Midbrain (tissue), 1 donor: Measurements from ENCODE around the gene ANTXR2.
"Not testable (repeated sequence)": the region's sequence is repeated elsewhere in the genome, so short reads cannot be mapped to it uniquely, and the experiment has no call there.

Experiments used
- DNase-seq: peaks from one replicate; lab custom pipeline; 2025; lab: John Stamatoyannopoulos, UW

The ANTXR2 gene

DNA sequence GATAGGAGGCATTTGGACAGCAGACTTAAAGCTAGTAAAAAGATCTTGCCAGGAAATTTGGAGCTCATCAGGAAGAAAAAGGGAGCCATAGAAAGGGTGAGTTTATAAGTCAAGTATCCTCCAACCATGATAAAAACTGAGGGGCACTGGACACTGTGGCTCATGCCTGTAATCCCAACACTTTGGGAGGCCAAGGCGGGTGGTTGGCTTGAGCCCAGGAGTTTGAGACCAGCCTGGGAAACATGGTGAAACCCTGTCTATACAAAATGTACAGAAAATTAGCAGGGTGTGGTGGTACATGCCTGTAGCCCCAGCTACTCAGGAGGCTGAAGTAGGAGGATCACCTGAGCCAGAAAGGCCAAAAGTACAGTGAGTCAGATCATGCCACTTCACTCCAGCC, 48.7 kb downstream of the ANTXR2 start:
- no peak for DNase-seq

DNA sequence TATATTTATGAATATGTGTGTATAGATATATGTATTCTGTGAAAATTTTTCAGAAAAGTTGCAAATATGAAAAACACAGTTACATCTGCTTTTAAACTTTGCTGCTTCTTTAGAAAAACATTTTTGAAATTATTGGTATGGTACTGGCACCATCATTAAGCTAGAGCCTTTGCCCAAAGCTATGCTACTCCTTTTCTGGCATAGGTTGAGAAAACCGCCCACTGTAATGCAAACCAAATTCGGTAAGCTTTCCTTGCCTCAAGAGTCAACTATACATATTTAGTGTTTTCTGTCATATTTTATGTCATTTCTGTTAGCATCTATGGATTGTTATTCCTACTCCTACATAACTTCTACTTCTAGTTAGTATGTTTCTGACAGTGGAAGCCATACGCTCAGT, 50.7 kb downstream of the ANTXR2 start:
- no peak for DNase-seq

DNA sequence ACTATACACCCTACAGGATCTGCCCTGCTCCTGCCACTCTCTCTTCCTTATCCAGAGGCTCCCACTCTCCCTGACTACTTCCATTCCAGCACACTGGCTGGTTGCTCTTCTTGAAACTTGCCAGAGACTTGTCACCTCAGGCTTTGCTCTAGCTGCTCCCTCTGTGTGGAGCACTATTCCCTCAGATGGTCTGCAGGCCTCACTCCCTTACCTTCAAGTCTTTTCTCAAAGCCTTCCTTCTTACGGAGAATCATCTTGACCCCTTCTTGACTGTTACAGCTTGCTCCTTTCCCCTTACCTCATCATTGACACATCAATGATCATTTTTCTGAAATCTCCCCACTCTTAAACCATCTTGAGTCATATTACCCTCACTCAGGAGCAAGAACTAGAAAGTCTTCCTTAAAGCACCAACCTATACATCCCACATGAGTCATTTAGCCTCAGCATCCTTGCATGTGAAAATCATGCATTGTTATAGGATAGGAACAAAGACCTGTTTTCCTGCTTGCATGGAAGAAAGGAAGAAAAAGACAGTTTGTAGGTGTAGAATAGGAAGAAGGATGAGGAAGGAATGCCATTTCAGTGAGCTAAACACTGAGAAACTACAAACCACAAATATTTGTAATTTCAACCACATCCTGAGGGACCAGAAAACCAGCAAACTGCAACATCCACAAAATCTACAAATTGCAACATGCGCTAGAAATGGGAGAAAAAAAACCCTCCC, 55.7 kb downstream of the ANTXR2 start:
- no peak for DNase-seq

DNA sequence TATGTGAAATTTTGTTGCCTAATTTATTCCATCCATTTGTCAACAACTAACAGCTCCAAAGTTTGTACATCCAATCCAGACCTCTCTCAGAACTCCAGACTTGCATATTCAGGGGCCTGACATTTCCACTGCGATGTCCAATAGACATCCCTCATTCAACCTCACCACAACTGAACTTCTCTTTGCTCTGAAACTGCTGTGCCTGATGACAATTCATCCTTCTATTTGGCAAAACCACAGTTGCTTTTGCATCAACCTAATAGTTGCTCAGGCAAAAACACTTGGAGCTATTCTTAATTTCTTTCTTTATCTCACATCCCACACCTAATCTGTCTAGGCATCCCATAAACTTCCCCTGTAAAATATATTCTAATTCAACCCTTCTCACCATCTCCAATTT, 56.5 kb downstream of the ANTXR2 start:
- no peak for DNase-seq

DNA sequence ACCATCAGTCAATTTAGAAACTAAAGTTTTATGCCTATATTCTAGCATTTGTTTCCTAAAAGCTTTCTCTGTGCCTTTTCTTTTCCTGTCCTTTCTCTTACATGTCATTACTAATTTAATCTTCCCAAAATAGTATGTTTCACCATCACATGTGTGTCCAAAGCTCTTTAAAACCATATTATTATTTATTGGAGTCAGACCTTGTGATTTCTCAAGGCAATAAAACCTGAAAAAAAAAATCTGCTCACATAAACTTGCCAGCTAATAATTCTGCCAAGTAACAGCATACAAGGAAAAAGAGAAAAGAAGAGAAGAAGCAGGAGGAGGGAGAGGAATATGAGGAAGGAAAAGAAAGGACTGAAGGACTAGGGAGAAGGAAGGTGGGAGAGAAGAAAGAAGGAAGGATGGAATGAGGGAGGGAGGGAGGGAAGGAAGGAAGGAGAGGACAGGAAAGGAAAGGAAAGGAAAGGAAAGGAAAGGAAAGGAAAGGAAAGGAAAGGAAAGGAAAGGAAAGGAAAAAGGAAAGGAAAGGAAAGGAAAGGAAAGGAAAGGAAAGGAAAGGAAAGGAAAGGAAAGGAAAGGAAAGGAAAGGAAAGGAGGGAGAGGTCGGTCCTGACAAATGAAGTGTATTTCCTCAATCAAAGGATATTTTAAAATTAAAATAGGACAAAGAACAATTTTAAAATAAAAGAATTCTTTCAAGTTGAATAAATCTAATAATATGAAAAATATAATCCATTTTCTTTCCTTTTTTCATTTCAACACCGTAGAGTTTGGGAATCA, 57.4 kb downstream of the ANTXR2 start:
- DNase-seq = no peak

DNA sequence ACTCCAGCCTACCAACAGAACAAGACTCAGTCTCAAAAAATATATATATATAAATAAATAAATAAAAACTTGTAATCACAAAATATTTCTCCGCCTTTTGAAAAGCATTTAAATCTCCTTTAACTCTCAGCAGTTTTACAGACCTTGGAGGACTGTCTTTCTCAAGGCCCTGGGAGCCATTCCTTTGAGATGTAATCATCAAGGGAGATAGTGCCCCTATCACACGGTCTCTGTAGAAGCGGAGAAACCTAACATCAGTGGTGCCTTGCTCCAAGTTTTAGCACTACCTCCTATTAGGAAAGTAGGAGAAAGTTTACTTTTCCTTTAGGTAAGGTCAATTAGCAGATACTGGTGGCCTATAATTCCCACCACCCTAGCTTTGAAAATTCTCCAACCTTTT, 58.5 kb downstream of the ANTXR2 start:
- DNase-seq = no peak

DNA sequence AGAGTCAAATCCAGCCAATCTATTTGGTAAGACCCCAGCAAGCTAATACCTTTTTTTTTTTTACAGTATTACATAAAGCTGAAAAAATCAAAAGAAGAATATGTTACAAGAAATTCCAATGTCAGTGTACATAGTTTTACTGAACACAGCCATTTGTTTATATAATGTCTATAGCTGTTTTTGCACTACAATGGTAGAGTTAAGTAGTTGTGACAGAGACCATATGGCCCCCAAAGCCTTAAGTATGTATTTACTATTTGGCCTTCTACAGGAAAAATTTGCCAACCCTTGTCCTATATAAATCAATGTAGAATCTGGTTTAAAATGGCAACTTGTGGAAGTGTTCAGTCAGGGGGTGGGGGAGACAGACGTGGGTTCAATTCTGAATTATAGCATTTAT, 60.7 kb downstream of the ANTXR2 start:
- no peak for DNase-seq

DNA sequence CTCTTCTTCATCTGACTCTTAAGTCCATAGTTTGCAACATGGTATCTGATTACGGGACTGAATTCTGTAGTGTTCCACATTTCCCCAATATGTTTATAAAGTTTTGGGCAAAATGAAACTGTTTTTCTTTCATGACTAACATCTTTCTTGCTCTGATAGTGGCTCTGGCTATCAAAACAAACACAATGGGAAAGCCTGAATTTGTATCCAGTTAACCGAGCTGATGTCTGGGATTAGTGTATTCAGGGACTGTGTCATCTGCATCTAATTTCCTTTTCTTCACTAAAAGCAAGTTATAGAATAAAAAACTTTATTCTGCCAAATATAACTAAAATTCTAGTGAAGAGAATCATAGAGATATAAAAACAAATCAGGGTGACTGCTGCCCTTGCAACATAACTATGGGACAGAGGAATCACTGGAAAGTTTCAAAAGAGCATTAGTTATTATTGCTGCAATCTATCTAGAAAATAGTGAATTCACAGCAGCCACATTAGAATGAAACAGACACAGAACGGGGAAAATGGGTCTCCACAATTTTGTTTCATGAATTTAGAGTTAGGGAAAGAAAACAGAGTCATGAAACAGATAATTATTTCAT, 61.3 kb downstream of the ANTXR2 start:
- DNase-seq = no peak

DNA sequence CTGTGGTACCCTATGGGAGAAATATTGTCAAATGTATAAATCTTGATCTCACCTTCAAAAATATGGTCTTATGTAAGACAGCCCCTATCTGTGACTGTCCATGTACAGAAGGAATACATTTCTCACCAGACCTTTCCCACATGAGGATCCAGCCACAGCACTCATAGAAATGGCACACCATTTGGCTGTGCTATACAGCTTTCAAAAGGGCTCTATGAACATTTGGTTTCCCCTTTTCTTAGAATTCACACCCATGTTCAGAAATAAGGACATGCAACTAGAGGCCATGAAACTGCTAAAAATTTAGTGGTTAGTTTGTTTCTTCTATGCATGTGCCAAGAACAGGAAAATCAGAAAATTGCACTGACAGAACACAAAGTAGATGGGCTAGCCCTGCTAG, 62.7 kb downstream of the ANTXR2 start:
- DNase-seq = no peak

DNA sequence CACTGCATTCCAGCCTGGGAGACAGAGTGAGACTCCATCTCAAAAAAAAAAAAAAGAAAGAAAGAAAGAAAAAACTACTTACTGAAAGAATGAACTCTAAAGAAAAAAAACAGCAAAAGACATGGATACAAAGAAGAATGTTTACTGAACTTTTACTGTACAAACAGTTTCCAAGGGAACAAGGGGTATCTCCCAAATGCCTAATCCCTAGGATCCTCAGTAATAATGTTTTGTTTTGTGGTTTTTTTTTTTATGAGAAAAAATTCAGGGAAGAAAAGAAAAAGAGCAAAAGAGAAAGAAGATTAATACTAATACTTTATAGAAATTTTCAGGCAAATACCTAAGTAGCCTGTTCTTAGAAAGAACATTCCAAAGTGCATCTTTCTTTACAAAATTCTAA, 63.2 kb downstream of the ANTXR2 start:
- DNase-seq = no peak

DNA sequence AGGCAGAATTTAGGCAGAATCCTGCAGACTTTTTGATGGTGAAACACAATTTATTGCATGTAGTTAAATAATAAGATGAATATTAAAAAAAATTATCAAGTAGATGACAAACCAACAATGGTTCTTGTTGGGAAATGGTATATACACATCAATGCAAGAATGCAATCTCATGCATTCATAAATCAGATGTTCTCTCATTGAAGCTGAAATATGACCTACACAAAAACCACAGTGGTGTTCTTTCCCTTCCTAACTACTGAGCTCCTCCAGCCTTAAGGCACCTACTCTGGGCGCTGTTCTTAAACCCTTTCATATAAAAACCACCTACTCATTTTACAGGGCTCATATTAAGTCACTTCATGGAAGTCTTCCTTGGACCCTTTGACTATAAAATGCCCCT, 64.1 kb downstream of the ANTXR2 start:
- DNase-seq = no peak

DNA sequence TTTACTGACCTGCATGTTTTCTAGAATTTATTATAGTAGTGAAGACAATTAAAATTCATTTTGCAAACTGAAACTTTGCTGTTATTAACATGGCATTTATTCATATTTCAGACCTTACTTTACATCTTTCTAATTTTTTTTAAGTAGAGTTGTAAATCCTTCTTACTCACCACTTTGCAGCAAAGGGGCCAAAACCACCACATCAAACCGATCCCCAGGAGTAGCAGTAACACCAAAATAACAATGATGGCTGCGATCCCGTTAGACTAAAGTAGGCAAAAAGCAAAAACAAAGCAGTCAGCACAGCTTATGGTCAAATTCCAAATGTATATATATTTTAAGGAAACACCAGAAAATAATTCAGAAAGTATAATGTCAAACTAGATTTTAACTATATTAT, 64.7 kb downstream of the ANTXR2 start:
- no peak for DNase-seq

DNA sequence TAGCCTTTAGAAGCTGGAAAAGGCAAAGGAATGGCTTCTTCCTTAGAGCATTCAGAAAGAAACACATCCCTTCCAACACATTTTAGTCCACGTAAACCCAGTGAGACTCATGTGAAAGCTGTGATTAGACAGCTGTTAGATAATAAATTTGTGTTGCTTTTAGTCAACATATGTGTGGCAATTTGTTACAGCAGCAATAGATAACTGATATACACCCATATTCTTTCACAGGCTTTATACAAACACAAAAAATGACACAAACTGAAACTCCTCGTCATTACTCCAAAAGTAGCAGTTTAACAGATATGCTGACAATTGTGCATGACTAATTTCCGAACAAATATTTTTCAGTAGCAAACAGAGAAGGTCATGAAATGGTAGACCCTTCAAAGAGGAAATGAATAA, 65.3 kb downstream of the ANTXR2 start:
- no peak for DNase-seq

DNA sequence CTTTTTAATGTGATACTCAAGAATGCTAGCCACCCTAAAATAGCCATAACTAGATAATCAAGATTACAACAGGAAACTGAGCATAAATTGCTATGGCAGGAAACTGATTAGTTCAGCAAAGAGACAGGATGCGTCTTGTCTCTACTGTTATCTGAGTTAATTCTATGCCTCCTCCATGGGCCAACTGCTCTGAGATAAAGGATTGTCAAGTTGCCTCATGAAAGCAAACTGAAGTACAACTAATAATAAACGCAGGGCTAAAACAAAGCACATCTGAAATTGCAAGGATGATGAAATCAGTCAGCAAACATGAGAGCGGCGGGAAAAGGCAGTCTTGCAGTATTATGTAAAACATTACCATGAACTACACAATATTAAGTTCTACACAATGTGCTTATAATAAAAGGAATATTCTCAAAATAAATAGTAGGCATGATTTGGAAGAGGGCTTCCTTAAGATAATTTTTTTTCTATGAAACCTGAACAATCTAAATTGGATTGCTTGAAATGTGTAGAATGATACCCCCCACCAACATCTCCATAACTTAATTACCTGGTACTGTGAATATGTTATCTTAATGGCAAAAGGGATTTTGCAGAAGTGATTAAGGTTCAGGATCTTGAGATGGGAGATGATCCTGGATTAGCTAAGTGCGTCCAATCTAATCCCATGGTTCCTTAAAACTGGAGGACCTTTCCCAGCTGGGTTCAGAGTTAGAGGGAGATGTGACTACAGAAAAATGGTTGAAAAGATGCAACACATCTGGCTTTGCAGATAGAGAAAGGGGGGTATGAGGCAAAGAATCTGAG, 65.9 kb downstream of the ANTXR2 start:
- DNase-seq = no peak

DNA sequence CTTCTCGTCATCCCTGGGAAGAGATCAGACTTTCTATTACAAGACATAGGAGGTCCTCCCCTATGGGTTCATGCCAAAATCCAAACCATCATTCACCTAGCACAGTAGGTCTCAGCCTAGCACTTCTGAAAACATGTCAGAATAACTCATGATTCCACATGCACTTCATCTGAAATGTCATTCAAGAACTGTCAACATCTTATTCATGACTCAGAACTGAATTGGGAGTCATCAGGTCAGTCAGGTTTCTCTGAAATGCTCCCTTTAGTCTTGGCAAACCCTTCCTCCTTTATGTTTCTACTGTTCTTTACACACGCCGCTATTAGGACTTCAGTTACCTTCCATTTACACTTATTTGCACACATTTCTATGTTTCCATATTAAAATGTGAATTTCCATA, 67.2 kb downstream of the ANTXR2 start:
- DNase-seq = no peak

DNA sequence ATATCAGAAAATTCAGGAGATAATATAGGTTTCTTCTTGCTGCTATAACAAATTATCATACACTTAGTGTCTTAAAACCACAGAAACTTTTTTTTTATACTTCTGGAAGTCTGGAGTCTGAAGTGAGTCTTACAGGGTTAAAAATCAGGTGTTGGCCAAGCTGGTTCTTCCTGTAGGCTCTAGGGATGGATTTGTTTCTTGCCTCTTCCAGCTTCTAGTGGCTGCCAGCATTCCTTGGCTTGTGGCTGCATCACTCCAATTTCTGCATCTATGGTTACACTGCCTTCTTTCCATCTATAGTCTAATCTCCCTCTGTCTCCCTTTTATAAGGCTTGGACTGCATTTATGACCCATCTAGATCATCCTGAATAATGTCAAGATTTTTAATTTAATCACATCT, 68.7 kb downstream of the ANTXR2 start:
- DNase-seq = no peak

DNA sequence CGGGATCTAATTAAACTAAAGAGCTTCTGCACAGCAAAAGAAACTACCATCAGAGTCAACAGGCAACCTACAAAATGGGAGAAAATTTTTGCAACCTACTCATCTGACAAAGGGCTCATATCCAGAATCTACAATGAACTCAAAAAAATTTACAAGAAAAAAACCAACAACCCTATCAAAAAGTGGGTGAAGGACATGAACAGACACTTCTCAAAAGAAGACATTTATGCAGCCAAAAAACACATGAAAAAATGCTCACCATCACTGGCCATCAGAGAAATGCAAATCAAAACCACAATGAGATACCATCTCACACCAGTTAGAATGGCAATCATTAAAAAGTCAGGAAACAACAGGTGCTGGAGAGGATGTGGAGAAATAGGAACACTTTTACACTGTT, 70.5 kb downstream of the ANTXR2 start:
- DNase-seq = not testable (repeated sequence)

DNA sequence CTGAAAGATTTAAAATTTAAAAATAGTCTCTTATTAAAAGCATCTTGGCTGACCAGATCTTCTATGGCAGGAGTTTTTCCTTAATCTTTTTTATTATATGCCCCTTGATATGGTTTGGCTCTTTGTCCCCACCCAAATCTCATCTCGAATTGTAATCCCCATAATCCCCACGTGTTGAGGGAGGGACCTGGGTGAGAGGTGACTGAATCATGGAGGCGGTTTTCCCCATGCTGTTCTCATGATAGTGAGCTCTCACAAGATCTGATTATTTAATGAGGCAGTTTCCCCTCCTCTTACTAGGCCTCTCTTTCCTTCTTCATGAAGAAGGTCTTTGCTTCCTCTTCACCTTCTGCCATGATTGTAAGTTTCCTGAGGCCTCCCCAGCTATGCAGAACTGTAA, 74.0 kb downstream of the ANTXR2 start:
- not testable (repeated sequence) for DNase-seq

DNA sequence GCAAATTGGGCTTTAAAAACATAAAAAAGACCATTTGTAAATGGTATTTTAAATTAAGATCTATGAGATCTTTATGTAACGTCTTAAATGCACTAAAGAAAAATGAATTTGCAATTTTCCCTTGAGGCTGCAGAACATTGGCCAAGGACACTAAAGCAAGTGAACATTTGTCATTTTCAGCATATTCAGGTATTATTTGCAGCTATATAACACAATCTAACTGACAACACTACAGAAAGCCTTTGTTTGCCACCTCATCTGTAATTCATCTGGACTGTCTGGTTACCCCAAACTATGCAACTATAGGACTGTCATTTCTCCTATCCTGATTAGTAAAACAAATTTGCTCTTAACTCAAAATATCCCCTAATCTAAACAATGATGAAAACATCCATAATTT, 74.8 kb downstream of the ANTXR2 start:
- DNase-seq = no peak

DNA sequence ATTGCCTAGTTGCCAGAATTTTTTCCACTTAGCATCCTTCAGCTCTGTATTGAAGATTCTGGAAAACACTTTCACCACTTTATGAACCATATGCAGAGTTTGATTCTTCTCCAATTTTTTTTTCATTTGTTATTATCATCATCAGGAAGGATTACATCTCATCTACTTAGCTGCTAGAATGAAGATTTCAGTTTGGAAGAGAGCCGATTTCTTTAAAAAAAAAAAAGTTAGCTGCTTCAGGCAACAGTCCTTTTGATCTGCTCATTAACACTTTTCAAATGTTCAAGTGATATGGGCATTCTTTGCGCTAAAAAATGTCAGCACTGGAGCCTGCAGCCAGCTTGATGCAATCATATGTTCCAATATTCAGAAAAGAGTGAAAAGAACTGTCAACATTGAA, 76.2 kb downstream of the ANTXR2 start:
- DNase-seq = no peak

DNA sequence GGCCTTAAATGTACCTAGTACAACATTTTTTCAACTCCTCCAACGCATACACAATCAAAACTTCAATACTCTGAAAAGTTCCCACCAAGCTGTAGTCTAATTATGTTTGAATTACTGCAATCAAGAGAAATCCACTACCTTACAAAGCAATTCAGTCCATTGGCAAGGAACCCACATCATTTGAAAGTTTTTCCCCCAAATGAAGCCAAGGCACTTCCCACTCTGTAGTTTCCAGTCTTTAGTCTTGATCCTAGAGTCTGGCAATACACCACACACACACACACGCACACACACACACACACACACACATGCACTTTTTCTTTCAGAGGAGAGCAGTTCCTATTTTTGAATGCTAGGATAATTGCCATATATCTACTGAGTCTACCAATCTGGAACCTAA, 79.6 kb downstream of the ANTXR2 start:
- no peak for DNase-seq

DNA sequence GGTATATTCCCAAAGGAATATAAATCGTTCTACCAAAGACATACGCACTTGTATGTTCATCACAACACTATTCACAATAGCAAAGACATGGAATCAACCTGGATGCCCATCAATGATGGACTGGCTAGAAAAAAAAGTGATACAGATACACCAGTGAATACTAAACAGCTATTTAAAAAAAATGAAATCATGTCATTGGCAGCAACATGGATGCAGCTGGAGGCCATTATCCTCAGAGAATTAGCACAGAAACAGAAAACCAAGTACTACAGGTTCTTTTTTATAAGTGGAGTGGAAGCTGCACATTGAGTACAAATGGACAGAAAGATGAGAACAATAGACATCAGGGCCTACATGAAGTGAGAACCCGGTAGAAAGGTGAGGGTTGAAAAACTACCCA, 81.4 kb downstream of the ANTXR2 start:
- no peak for DNase-seq
